HEK293 (cell line): Measurements from ENCODE around the gene SNCG.
A peak's percentile ranks its signal among the peaks of the same experiment; 100 is the strongest.
"Not testable (repeated sequence)": the region's sequence is repeated elsewhere in the genome, so short reads cannot be mapped to it uniquely, and the experiment has no call there.

Experiments used
- CTCF ChIA-PET: fragments of 350-600 bp; formaldehyde crosslinking; extraction: SDS; loops from one replicate; lab custom pipeline; 2021; ENCODE audit warnings: antibody characterized with exemption; lab: Yijun Ruan, JAX
- POLR2A ChIA-PET: fragments of 300-600 bp; formaldehyde crosslinking; extraction: SDS; loops from one replicate; lab custom pipeline; 2020; ENCODE audit warnings: antibody characterized with exemption, inconsistent platforms; lab: Yijun Ruan, JAX
- H3K27ac ChIP-seq: fragments of 200-500 bp; sonication (Bioruptor generic); 2 replicates; pipeline ENCODE4 v1.5.1; 2014; ENCODE audit warnings: low read depth, low read length, control low read depth, inconsistent platforms; ENCODE audit errors: extremely low read depth
- H3K36me3 ChIP-seq, 2 experiments: fragments of 200-500 bp in 1 of 2; sonication (Bioruptor generic) in 1 of 2; 1 replicate in 1 of 2; 2 replicates in 1 of 2; pipeline ENCODE4 v1.5.1; 2014 to 2017; ENCODE audit warnings: inconsistent platforms in 2 of 2, low read length in 2 of 2; ENCODE audit not compliant: control insufficient read depth in 2 of 2, insufficient read depth in 1 of 2
- H3K4me1 ChIP-seq: fragments of 200-500 bp; sonication (Bioruptor generic); 2 replicates; pipeline ENCODE4 v1.5.1; 2014; ENCODE audit warnings: mild to moderate bottlenecking, low read length, inconsistent platforms; ENCODE audit not compliant: control insufficient read depth, insufficient read depth
- H3K4me3 ChIP-seq: 2 replicates; pipeline ENCODE4 v1.5.1; 2011; ENCODE audit warnings: low read depth, mild to moderate bottlenecking, control low read depth, low read length, moderate library complexity
- H3K9me3 ChIP-seq: fragments of 200-500 bp; sonication (Bioruptor generic); 2 replicates; pipeline ENCODE4 v1.5.1; 2014; ENCODE audit warnings: low read depth, low read length, inconsistent platforms; ENCODE audit not compliant: control insufficient read depth, insufficient read depth
- BCL11B ChIP-seq: fragments of 450-650 bp; formaldehyde crosslinking; IDR thresholded peaks from 2 replicates; pipeline ENCODE4 v1.5.1; 2016; ENCODE audit warnings: low read depth, missing biosample characterization, missing genetic modification characterization
- GLI2 ChIP-seq: fragments of 450-650 bp; formaldehyde crosslinking; IDR thresholded peaks from 2 replicates; pipeline ENCODE4; 2017; ENCODE audit warnings: missing biosample characterization, missing genetic modification characterization, low read depth, borderline replicate concordance
- PRDM1 ChIP-seq: fragments of 450-650 bp; formaldehyde crosslinking; IDR thresholded peaks from 2 replicates; pipeline ENCODE4; 2016; ENCODE audit warnings: missing biosample characterization, missing genetic modification characterization
- SETDB1 ChIP-seq: IDR thresholded peaks from one replicate; pipeline ENCODE4 v1.6.1; 2017; ENCODE audit warnings: mild to moderate bottlenecking, low read length, moderate library complexity, mixed read lengths; ENCODE audit not compliant: insufficient read length
- ZBTB21 ChIP-seq: fragments of 450-650 bp; formaldehyde crosslinking; IDR thresholded peaks from 2 replicates; pipeline ENCODE4 v1.5.1; 2017; ENCODE audit warnings: missing biosample characterization, missing genetic modification characterization
- ZBTB8A ChIP-seq: fragments of 450-650 bp; formaldehyde crosslinking; IDR thresholded peaks from 2 replicates; pipeline ENCODE4 v1.5.1; 2016; ENCODE audit warnings: missing biosample characterization, missing genetic modification characterization
- ZNF16 ChIP-seq: fragments of 450-650 bp; formaldehyde crosslinking; IDR thresholded peaks from 2 replicates; pipeline ENCODE4 v1.5.1; 2016; ENCODE audit warnings: low read depth, missing biosample characterization, missing genetic modification characterization
- ZNF266 ChIP-seq: fragments of 450-650 bp; formaldehyde crosslinking; IDR thresholded peaks from 2 replicates; pipeline ENCODE4 v1.5.1; 2016; ENCODE audit warnings: missing biosample characterization, missing genetic modification characterization, low read depth
- ZNF280C ChIP-seq: fragments of 450-650 bp; formaldehyde crosslinking; IDR thresholded peaks from 2 replicates; pipeline ENCODE4 v1.5.1; 2016; ENCODE audit warnings: missing biosample characterization, missing genetic modification characterization
- ZNF324 ChIP-seq: fragments of 450-650 bp; formaldehyde crosslinking; IDR thresholded peaks from 2 replicates; pipeline ENCODE4 v1.5.1; 2016; ENCODE audit warnings: missing biosample characterization, missing genetic modification characterization
- ZNF404 ChIP-seq: fragments of 450-650 bp; formaldehyde crosslinking; IDR thresholded peaks from 2 replicates; pipeline ENCODE4 v1.5.1; 2017; ENCODE audit warnings: missing biosample characterization, missing genetic modification characterization
- ZNF510 ChIP-seq: fragments of 450-650 bp; formaldehyde crosslinking; IDR thresholded peaks from 2 replicates; pipeline ENCODE4 v1.5.1; 2018; ENCODE audit warnings: mild to moderate bottlenecking, missing genetic modification characterization, missing biosample characterization; ENCODE audit not compliant: insufficient replicate concordance
- ZNF514 ChIP-seq: fragments of 450-650 bp; formaldehyde crosslinking; IDR thresholded peaks from 2 replicates; pipeline ENCODE4 v1.5.1; 2016; ENCODE audit warnings: missing biosample characterization, missing genetic modification characterization
- ZNF518A ChIP-seq: fragments of 450-650 bp; formaldehyde crosslinking; conservative IDR thresholded peaks from 2 replicates; pipeline ENCODE4 v1.5.1; 2016; ENCODE audit warnings: low read depth, missing biosample characterization, missing genetic modification characterization
- ZNF561 ChIP-seq: fragments of 450-650 bp; IDR thresholded peaks from 2 replicates; pipeline ENCODE4 v1.5.1; 2018; ENCODE audit warnings: missing biosample characterization, missing genetic modification characterization, borderline replicate concordance
- ZNF585B ChIP-seq: fragments of 450-650 bp; formaldehyde crosslinking; IDR thresholded peaks from 2 replicates; pipeline ENCODE4 v1.5.1; 2016; ENCODE audit warnings: missing biosample characterization, missing genetic modification characterization
- ZNF677 ChIP-seq: fragments of 450-650 bp; IDR thresholded peaks from 2 replicates; pipeline ENCODE4 v1.5.0; 2018; ENCODE audit warnings: missing biosample characterization, mild to moderate bottlenecking, missing genetic modification characterization, moderate library complexity
- ZNF701 ChIP-seq: fragments of 450-650 bp; formaldehyde crosslinking; IDR thresholded peaks from 2 replicates; pipeline ENCODE4 v1.5.1; 2016; ENCODE audit warnings: missing biosample characterization, missing genetic modification characterization
- ZNF747 ChIP-seq: fragments of 450-650 bp; formaldehyde crosslinking; IDR thresholded peaks from 2 replicates; pipeline ENCODE4 v1.5.1; 2016; ENCODE audit warnings: missing biosample characterization, missing genetic modification characterization
- ZNF843 ChIP-seq: fragments of 450-650 bp; formaldehyde crosslinking; IDR thresholded peaks from 2 replicates; pipeline ENCODE4 v1.5.1; 2016; ENCODE audit warnings: missing biosample characterization, missing genetic modification characterization
- TF ChIP-seq, protein P1 (sequence below): fragments of 450-650 bp; formaldehyde crosslinking; IDR thresholded peaks from 2 replicates; pipeline ENCODE4 v1.5.1; 2016; ENCODE audit warnings: missing biosample characterization, missing genetic modification characterization
- TF ChIP-seq, protein P2 (sequence below): fragments of 450-650 bp; formaldehyde crosslinking; IDR thresholded peaks from 2 replicates; pipeline ENCODE4 v1.5.1; 2017; ENCODE audit warnings: missing biosample characterization, missing genetic modification characterization

The SNCG gene

GRCh38 chr10:86952106-86952505 lies 6.3 kb upstream of the SNCG start:
- CTCF ChIA-PET: interaction anchor here (2.1 kb wide), 1 partner anchor 8 kb away, joined by 10 read pairs; no protein-coding TSS in a partner anchor

GRCh38 chr10:86952697-86953096 lies 5.7 kb upstream of the SNCG start:
- H3K4me1 ChIP-seq, H3K9me3 ChIP-seq, H3K27ac ChIP-seq, H3K36me3 ChIP-seq, H3K4me3 ChIP-seq, POLR2A ChIA-PET: not testable (repeated sequence)
- CTCF ChIA-PET: interaction anchor here (2.1 kb wide), 1 partner anchor 8 kb away, joined by 10 read pairs; no protein-coding TSS in a partner anchor
- TF ChIP-seq, protein P1, sequence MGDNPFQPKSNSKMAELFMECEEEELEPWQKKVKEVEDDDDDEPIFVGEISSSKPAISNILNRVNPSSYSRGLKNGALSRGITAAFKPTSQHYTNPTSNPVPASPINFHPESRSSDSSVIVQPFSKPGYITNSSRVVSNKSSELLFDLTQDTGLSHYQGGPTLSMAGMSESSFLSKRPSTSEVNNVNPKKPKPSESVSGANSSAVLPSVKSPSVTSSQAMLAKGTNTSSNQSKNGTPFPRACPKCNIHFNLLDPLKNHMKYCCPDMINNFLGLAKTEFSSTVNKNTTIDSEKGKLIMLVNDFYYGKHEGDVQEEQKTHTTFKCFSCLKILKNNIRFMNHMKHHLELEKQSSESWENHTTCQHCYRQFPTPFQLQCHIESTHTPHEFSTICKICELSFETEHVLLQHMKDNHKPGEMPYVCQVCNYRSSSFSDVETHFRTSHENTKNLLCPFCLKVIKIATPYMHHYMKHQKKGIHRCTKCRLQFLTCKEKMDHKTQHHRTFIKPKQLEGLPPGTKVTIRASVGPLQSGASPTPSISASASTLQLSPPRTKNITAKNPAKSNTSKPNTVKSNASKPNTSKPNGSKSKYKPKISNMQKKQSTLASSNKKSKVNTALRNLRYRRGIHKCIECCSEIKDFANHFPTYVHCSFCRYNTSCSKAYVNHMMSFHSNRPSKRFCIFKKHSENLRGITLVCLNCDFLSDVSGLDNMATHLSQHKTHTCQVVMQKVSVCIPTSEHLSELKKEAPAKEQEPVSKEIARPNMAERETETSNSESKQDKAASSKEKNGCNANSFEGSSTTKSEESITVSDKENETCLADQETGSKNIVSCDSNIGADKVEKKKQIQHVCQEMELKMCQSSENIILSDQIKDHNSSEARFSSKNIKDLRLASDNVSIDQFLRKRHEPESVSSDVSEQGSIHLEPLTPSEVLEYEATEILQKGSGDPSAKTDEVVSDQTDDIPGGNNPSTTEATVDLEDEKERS (tag by site-specific recombination): 0 out of 2 replicates have a peak, but pooled peaks have one; percentile 38
- TF ChIP-seq ZNF518A (0 out of 2 replicates have a peak, but pooled peaks have one; percentile 20), SETDB1 (peak; percentile 93), ZNF510 (tag by site-specific recombination) (peak; percentile 75)

More at GRCh38 chr10:86952106-86952505, 6.3 kb upstream of the SNCG start:
- POLR2A ChIA-PET: no interaction called here
- no peak for TF ChIP-seq GLI2 (tag by site-specific recombination)
- TF ChIP-seq PRDM1: no peak
- no peak for TF ChIP-seq ZNF514 (tag by site-specific recombination)
- no peak for TF ChIP-seq ZNF16 (tag by site-specific recombination)
- no peak for TF ChIP-seq ZNF677 (tag by site-specific recombination)
- TF ChIP-seq, protein P2, sequence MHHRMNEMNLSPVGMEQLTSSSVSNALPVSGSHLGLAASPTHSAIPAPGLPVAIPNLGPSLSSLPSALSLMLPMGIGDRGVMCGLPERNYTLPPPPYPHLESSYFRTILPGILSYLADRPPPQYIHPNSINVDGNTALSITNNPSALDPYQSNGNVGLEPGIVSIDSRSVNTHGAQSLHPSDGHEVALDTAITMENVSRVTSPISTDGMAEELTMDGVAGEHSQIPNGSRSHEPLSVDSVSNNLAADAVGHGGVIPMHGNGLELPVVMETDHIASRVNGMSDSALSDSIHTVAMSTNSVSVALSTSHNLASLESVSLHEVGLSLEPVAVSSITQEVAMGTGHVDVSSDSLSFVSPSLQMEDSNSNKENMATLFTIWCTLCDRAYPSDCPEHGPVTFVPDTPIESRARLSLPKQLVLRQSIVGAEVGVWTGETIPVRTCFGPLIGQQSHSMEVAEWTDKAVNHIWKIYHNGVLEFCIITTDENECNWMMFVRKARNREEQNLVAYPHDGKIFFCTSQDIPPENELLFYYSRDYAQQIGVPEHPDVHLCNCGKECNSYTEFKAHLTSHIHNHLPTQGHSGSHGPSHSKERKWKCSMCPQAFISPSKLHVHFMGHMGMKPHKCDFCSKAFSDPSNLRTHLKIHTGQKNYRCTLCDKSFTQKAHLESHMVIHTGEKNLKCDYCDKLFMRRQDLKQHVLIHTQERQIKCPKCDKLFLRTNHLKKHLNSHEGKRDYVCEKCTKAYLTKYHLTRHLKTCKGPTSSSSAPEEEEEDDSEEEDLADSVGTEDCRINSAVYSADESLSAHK (tag by site-specific recombination): no peak
- no peak for TF ChIP-seq ZNF324 (tag by site-specific recombination)
- TF ChIP-seq ZNF585B (tag by site-specific recombination): no peak
- TF ChIP-seq ZNF280C (tag by site-specific recombination): no peak
- no peak for TF ChIP-seq ZNF747
- no peak for TF ChIP-seq ZNF561 (tag by site-specific recombination)
- TF ChIP-seq ZNF843 (tag by site-specific recombination): no peak
- no peak for TF ChIP-seq ZNF701
- TF ChIP-seq ZNF404 (tag by site-specific recombination): no peak
- TF ChIP-seq BCL11B (tag by site-specific recombination): no peak
- no peak for TF ChIP-seq ZBTB8A (tag by site-specific recombination)
- TF ChIP-seq ZBTB21 (tag by site-specific recombination): no peak
- TF ChIP-seq ZNF266 (tag by site-specific recombination): no peak
- Histone ChIP-seq H3K36me3 (no peaks in the 10 kb centered on the region), H3K4me1 (no peaks in the 10 kb centered on the region), H3K9me3 (no peaks in the 10 kb centered on the region), H3K4me3 (no peak overlapping the region), H3K27ac (no peak overlapping the region)
